ENCODE results near the gene SFRP5.

SFRP5 gene

DNA sequence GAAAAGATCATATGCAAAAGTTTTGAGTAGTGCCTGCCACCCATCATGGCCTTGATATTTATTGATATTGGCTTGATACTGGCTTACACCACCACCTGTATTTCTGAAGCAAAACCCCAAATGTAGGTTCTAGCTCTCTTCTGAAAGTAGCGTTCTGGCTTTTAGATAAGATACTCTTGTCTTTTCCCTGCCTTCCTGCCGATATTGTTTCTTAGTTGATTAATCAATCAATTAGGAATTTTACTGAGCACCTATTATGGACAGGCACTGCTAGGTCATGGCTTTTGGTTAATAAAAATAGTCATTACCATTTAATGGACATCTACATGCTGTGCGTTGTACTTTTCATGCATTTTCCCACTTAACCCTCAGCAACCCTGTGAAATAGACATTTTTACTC, 7.9 kb downstream of the SFRP5 start:
- no peak for DNase-seq

DNA sequence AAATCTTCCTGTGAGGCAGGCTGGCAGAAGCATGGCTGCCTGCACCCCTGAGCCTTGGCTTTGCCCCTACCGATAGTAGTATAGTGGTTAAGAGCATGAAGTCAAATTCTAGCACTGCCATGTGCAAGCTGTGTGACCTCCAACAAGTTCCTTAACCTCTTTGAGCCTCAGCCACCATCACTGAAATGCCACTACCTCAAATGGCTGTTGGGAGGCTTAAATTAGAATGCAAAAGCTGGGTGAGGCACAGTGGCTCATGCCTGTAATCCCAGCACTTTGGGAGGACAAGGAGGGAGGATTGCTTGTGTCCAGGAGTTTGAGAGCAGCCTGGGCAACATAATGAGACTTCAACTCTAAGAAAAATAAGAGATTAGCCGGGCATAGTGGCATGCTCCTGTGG, 8.4 kb downstream of the SFRP5 start:
- DNase-seq: no peak

DNA sequence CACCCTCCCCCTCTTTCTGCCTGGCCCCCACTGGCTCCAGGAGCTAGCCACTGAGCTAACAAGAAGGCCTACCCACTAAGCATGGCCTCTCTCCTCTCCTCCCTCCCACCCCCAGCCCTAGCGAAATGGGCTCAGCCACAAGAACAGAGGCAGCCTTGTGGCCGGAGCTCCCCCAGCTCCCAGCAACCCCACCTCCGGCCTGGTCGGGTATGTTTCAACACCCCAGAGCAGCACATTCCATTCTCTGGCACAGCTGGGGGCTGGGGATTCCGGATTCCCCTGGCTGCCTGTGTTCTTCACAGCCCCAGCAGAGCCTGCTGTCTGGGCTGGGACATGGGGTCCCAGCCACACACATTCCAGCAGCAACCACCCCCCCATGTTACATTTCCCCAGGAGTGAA, 9.0 kb downstream of the SFRP5 start:
- no peak for DNase-seq

DNA sequence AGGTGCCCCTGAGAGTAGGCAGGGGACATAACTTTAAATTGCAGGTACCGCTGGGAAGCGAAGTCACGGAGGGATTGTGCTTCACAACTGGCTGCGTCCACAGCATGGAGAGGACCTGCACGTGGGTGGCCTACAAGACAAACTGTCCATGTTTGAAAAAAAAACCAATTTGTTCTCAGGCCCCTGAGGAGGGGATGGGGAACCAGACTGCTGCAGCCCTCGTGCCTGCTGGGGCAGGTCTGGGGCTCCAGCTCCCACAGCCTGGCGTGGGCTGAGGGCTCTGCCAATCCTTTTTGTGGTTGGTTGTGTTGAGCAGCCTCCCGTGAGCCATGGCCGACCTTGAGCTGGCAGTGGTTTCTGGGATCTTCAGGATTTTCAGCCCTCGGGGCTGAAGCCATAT, 9.7 kb downstream of the SFRP5 start:
- no peak for DNase-seq

DNA sequence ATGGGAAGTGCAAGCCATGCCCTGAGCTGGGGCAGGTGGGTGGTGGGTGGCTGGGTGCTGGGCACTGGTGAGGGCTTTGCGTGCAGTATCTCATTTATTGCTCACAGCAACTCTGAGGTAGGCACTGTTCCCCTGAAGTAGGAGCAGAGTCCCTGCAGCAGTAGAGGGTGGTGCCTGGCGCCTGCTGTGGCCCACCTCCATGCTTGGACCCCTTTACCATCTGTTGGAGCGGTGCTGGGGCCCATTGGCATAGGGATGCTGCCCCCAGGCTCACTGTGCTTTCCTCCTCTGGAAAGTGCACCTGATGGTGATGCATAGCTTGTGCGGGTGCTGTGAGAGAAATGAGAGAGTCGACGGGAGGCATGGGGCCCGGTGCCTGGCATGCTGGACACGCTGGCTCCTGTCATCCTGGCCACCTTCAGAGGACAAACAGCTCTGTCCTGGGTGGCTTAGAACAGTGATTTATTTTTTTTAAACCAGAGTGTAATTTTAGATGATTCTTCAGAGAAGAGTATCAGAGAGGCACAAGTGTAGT, 10.4 kb downstream of the SFRP5 start:
- no peak for DNase-seq

DNA sequence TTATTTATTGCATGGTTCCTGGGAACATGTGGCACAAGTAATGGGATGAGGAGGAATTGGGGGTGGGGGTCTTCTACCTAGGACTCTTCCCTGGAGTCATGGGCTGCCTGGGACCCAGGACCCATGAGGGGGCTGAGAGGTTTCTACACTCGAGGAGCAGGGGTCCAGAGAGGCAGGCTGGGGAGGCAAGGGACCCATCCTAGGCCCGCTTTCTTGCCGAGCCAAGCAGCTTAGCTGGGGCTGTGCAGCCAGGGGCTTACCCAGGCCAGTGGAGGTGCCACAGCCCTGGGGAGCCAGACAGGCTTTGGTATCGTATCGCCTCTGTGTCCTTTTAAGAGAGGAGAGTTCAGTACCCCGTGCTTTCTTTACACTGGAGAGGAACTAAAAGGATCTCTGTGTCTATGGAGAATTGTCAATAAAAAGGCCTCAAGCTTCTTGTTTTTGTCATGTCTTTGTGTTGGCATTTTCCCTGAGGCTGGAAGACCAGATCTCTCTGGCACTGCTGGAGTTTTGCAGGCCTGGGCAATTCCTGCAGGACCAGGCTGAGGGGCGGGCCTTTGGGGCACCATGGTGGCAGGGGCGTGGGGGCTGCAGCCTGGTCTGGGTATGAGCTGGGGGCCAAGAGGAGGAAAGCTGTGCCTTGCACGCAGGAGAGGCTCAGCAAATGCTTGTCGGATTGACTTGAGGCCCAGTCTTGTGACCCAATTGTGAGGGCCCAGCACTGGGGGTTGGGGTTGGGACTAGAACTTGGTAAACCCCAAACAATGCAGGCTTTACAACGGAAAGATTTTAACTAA, 11.1 kb downstream of the SFRP5 start:
- DNase-seq: no peak

DNA sequence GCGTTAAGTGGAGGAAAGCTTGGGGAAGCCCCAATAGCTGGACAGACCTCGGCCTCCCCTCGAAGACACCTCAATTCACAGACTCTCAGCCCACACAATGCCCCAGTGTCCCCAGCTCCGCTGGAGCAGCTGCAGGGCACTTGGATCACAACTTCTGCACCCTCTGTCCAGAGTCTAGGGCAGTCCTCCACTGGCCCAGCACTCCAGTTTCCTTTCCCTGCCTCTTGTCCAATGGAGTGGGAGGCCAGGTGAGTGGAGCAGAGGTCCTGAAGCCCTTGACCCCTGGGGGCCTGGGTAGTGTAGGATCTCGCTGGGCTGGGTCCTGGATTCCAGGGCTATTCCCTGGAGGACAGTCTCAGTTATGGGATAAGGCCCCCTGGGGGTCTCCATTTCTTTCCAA, 11.9 kb downstream of the SFRP5 start:
- no peak for DNase-seq

DNA sequence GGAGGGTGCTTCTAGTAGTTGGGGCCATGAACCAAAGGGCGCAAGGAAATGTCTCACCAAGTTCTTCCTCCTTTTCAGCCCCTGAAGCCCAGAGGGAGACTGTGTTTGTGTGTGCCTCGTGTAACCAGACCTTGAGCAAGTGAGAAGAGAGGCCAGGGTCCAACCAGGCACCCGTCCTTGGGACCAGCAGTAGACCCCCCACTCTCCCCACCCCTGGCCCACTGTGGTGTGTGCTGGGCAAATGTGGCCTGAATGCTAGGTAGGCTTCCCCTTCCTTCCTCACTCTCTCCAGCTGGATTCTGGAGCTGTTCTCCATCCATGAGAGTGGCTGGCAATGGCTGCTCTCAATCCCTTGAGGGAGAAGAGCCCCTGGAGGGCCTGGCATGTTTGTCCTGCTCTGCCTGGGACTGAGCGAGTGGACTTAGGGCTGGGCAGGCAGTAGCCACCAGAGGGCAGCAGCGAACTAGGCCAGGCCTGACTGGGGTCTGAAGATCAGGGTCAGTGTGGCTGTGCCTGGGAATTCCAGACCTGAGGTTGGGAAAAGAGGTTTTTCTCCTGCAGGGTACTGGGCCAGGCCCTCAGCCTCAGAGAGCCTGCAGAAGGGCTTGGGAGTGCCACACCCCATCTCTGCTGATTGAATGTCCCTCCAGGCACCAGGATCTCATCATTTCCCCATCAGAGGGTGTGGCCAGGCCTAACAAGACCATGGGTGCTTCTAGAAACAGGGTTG, 12.5 kb downstream of the SFRP5 start:
- DNase-seq: peak; percentile 21

DNA sequence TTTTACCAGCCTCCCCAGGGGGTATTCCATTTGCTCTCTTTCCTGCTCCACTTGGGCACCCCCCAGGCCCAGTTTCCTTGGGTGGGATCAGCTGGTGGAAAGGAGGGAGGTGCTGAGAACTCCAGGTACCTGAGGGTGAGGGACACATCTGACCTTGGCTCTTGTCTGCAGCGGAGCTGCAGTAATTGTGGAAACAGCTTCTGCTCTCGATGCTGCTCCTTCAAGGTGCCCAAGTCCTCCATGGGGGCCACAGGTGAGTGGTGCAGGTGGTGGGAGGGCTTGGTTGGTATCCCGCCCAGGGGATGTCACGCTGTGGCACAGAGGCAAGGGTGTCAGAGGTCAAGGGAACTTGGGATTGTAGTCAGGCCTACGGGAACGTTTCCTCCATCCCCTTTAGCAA, 14.3 kb downstream of the SFRP5 start:
- no peak for DNase-seq

DNA sequence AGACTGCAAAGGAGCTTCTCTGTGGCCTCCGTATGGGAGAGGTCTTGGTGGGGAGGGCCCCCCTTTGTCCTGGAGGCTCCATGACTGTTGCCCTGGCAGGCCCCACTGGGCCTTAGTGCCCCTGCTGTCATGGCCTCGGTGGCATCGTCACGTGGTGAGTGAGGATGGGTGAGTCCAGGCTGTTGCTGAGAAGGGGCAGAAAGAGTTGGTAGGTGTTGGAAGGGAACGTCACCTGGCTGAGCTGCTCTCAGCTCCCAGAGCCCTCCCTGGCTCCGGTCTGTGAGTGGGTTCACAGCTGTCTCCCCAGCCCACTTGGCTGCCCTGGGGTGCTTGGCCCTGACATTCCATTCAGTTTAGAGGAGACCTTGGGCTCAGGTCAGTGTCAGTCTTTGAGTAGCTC, 16.1 kb downstream of the SFRP5 start:
- no peak for DNase-seq

DNA sequence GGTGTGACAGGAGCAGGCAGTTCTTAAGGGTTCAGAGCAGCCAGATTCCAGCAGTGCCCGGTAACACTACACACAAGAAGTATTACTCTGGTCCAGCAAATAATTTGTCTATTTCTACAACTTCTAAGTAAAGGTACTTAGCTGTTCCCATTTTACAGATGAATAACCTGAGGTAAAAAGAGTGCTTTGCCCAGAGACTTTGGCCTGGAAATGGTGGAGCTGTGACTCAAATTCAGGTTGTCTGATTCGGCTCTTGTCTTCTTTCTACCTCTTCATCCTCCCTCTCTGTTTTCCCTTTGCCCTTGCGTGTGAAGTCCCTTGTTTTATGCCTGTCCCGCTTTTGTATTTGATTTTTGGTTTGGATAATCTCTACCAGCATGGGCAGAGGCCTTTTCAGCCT, 17.1 kb downstream of the SFRP5 start:
- no peak for DNase-seq

DNA sequence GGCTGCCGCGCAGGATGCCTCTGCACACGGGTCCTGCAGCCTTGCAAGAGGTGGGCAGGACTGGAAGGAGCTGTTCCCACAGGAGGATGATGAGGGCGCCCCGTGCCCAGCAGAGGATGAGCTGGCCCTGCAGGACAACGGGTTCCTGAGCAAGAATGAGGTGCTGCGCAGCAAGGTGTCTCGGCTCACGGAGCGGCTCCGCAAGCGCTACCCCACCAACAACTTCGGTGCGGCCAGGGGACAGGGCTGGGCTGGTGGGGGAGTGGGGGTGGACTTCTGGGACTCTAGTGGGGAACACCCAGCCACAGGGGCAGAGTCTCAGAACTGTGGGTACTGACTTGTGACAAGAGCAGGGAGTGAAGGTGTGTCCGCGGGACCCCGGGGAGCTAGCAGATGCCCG, 18.8 kb downstream of the SFRP5 start:
- DNase-seq: no peak

DNA sequence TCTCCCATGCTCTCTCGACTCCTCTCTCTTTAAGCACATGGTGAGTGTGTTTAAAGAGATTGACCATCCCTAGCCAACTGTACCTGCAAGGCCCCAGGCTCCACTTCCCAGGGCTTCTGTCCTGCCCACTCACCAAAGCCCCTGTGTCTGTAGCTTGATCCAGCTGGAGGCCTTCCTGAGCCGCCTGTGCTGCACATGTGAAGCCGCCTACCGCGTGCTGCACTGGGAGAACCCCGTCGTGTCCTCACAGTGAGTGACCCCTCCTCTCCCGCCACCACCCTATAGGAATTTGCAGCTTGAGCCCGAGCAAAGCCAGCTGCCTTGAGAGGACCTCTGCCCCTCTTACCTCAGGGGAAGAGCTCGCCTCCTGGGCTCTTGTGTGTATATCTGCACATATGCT, 23.7 kb downstream of the SFRP5 start:
- no peak for DNase-seq

DNA sequence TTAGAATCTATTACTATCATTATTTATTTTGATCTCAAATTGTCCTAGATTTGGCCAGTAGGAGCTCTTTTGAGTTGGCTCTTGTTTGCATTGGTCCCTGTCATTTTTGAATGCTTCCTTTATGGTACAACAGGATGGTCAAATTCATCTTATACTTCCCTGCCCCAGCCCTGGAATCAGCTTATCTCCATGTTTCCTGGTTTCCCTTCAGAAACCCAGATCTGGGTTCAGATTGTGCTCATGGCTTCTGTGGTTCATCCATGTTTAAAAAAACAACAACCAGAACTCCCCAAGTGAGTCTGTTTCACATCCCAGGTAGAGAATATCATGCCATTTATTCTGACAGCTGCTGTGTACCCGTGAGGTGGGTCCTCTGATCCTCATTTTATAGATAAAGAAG, 24.2 kb downstream of the SFRP5 start:
- no peak for DNase-seq

DNA sequence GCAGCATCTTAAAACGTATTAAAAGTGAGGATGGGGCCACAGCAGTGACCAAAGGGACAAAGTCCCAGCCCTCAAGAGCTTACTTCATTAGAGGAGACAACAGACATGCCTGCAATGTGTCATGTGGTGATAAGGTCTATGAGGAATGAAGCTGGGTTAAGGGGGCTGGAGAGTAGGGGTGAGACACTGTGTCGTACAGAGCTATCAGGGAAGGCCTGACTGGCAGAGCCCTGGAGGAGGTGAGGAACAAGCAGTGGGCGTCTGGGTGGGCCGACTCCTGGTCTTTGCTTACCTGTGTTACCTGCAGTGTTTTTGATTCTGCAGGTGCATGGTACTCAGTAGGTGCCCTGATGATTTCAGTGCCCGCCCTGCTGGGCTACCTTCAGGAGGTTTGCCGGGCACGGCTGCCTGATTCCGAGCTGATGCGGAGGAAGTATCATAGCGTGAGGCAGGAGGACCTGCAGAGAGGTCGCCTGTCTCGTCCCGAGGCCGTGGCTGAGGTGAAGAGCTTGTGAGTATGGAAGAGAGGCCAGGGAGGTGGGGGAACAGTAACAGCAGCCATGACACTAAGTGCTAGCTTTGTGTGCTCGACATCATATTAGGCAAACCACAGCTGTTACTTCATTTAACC, 27.3 kb downstream of the SFRP5 start:
- DNase-seq: no peak

DNA sequence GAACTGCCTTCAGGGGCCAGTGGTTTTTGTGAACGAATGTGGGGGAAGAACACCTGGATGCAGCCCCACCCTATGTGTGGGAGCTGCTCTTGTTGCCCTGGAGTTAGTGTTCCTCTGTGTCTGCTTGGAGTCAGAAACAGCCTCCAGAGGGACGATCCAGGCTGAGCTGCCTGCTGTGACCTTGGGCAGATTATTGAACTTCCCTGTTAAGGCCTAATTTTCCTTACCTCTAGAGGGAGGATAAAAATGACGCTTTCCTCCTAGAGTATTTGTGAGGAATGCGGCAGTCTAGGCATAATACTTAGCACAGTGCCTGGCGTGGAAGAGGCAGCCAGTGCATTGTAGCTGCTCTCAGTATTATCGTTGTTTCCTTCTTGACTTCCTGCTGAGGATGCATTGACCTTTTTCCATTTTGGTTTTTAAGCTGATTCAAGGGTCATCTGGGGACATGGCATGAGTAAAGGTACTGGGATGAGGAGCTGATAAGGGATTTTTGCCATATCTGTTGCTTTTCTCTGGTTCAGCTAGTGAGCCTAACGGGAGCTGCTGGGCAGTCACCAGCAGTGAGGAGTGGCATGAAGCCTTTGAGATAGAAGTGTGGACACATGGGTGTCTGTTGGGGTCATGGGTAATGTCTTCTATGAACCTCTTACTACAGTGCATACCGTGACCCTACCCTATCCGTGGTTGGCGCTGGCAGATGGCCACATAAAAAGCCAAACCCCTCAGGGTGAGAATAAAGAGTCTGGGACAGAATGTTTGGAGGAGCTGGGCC, 28.4 kb downstream of the SFRP5 start:
- no peak for DNase-seq

DNA sequence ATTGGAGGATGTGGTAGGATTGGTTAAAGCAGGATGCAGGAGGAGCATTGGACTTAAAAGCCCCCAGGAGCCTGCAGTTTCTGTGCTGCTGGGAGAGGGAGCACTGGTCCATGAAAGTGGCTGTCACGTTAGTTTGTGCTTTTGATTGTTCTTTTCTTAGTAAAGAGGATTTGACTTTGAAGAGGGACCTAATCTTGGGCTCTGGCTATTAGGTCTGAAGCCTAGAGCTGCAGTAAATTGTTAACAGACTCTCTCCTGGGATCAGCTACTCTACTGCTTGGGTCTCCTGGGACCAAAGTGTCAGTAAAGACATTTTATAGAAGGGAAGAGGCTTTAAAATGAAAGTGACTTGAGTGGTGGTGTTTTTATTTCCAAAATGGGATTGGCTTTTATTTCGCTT, 31.2 kb downstream of the SFRP5 start:
- DNase-seq: no peak

DNA sequence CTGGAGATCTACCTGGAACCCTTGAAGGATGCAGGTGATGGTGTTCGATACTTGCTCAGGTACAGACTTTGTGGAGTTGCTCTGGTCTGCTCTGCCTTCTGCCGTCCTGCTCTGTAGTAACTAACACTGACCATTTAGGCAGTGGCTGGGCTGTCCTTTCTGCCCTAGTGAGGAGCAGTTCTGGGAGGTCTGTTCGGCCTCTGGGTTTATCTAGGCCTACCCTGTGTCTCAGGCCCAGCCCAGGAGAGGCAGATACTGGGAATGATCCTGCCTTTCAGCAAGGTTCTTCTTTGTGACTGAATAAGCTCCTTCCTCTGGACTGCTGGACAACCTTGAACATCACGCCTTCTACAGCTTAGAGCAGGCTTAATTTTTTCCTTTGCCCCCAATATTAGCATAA, 33.2 kb downstream of the SFRP5 start:
- DNase-seq: no peak

DNA sequence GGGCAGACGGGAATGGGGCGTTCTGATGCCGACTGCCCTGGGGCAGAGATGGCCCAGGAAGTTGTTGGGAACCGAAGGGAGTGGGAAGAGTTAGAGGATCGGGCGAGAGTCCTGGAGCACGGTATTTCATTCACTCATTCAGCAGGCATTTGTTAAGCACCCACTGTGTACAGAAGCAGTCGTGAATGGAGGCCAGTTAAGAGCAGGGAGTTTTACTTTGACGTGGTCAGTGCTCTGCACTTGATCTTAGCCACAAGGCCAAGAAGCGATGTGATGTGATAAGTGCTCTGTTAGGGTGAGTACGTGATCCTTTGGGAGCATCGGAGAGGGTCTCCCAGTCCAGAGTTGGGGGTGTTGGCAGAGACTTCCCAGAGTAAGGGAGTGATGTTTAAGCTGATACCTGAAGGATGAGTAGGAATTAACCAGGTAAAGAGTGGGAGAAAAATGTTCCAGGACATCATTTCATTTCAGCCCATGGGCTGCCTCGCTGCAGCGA, 34.0 kb downstream of the SFRP5 start:
- no peak for DNase-seq

DNA sequence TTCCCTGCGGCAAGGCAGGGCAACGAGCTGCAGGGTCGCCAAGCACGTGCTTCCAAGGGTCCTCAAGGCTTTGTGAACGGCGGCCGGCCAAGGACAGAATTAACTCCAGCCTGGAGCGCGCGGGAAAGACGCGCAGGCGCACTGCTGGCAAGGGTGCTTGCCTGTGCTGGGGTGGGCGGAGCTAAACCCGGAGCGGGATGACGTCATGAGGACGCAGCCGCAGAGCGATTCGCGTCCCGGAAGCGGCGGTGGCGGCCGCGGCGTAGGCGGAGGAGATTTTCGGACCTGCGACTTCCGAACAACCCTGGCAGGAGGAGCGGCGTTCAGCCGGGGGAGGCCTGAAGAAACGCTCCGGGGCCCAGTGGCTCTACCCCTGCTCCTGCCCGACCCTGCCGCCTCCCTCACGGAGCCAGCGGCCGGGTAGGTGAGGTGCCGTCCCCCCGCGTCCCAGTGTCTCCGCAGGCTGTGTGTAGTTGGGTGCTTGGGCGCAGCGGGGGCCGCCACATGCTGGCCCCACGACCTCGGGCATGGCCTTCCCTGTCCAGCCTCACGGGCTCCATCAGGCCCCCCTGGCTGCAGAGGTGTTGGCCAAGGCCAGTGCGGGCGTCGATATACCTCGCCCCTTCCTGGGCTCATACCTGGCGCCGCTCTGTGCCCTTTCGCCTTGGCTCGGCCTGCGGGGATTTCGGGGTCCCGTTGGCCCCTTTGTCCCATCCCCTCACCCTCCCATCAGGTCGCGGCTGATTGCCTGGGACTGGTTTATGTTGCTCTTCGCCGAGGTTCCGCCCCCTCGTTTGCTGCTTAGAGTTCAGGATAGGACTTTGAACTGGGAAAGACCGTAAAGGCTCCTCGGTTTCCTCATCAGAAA, 34.7 kb downstream of the SFRP5 start, which contains the start of gene ZFYVE27:
Gene ZFYVE27 (plus strand): TSS at position 227 of the 868 bp plus-strand sequence. CDS start 1,350 bp downstream, outside the sequence.
- DNase-seq: peak; percentile 93

DNA sequence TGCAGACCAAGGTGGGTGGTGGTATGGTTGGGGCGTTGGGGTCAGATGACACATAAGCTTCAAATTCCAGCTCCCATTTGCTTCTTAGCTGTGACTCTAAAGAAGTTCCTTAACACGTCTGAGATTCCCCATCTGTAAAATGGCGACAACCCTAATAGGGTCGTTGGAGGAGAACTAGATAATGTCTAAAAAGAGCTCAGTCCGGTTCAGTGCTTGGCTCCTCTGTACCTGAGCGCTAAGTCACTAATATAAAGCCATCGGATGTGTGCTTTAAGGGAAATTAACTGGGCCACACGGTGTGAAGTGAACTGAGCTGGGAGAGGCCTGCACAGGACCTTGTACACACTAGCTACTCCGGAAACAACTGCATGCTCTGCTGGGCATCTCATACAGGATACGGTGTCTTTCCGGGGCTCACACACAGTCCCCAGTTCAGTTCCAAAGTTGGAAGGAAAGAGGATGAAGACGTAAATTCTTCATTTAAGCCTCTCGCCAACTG, 35.3 kb downstream of the SFRP5 start:
- DNase-seq: no peak

DNA sequence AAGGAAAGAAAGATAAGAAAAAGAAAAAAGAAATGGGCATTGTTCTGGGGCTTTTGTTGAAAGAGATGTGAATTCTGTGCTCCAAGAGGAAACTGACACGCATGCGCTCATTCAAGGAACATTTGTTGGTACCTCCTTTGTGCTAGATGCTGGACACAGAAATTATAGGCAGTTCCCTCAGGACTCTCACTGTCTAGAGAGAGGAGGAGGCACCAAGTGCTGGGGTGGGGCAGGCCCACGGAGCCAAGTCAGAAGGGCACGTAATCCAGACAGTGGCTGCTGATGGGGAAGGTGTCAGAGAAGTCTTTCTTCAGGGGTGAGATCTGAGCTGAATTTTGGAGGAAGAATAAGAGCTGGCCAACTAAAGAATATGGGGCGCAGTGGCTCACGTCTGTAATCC, 37.8 kb downstream of the SFRP5 start:
- no peak for DNase-seq

Data from activated T-cell treated with anti-CD3 and anti-CD28 coated beads for 4 hours (primary cell).